K562 treated with DMSO at 1 percent for 48 hours (cell line): ENCODE results near the gene TMEM61. TPM values are rescaled to one million over a fixed set of nuclear protein-coding genes. Genes with fewer than 3 reads are reported as not detected.

Experiments used
- total RNA-seq: library from RNA; unstranded; fragments of 300-600 nt; gene quantifications from 2 replicates; pipeline ENCODE4 v1.2.3, GENCODE V29; 2022; ENCODE audit warnings: low replicate concordance; ENCODE audit errors: extremely low read depth

TMEM61 gene
- total RNA-seq, result not detected in 2 replicates

DNA sequence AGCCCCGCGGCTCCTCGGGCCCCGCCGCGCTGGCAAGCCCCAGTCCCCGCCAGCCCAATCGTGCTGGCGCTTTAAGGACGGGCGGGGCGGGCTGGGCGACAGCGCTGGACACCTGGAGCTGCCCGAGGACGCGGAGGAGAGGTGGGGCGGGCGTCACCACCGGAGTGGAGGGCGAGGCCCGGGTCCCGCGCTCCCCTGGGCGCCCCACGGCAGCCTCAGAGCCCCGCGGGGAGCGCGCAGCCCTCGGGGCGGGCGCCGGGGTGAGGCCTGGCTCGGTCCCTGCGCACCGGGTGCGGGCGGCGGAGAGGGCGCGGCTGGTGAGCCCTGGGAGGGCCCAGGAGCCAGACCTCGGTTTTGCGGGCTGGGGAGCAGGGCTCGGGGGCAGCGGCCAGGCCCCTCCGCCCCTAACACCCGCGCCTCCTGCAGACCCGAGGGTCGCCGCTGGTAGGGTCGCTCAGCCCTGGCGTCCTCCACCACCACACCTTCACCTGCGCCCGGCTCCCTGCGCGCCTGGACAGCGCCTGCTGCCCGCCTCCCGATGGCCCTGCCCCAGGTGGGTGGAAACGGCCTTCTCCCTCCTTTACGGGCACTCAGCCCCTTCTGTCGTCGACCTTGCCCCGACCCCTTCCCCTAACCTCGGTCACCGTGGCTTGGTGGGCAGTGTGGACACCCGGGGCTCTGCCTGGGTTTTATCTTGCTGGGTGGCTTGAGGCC lies at the start of gene TMEM61:
TMEM61 (plus strand) TSS at position 101 of the 714 bp plus-strand sequence; CDS start at position 539, 438 bp downstream.

DNA sequence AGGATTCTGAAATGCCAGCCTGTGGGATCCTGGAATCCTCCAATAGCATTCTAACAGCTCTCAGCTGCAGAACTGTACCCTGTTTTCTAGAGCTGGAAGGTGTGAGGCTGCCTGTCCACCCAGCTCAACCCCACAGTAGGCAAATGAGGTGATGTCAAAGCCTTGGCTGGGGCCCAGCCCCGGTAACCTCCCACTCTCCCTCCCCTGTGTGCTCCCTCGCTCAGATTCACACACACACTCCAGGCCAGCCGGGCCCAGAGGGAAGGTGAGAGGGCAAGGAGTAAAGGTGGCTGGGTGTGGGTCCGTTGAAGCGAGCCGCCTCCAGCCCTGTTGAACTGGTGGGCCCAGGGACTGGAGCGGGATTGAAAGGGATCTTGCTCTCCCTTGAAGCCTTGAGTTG lies 18.2 kb downstream of the TMEM61 start, which contains the start of gene BSND:
BSND (plus strand) TSS at position 257 of the 400 bp plus-strand sequence. CDS start 254 bp downstream, outside the sequence.

DNA sequence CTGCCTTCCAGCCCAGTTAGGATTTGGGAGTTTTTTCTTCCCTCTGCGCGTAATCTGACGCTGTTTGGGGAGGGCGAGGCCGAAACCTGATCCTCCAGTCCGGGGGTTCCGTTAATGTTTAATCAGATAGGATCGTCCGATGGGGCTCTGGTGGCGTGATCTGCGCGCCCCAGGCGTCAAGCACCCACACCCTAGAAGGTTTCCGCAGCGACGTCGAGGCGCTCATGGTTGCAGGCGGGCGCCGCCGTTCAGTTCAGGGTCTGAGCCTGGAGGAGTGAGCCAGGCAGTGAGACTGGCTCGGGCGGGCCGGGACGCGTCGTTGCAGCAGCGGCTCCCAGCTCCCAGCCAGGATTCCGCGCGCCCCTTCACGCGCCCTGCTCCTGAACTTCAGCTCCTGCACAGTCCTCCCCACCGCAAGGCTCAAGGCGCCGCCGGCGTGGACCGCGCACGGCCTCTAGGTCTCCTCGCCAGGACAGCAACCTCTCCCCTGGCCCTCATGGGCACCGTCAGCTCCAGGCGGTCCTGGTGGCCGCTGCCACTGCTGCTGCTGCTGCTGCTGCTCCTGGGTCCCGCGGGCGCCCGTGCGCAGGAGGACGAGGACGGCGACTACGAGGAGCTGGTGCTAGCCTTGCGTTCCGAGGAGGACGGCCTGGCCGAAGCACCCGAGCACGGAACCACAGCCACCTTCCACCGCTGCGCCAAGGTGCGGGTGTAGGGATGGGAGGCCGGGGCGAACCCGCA lies 59.1 kb downstream of the TMEM61 start, which contains the start of gene PCSK9:
PCSK9 (plus strand) TSS at position 207 of the 741 bp plus-strand sequence; CDS start at position 497, 290 bp downstream.

Other genes starting within 250 kb of the TMEM61 start
- not detected in 2 replicates for gene PARS2, start 216.1 kb upstream of the TMEM61 start, total RNA-seq
- not detected in 2 replicates for gene TTC22, start 179.3 kb upstream of the TMEM61 start, total RNA-seq
- gene DHCR24, start 93.4 kb upstream of the TMEM61 start, total RNA-seq, result 188 TPM in 1 of 2 replicates, not detected in the other
- not detected in 2 replicates for gene BSND, start 18.3 kb downstream of the TMEM61 start, total RNA-seq
- gene PCSK9, start 58.9 kb downstream of the TMEM61 start, total RNA-seq, result not detected in 2 replicates
- gene USP24, start 234.7 kb downstream of the TMEM61 start, total RNA-seq, result not detected in 2 replicates